ENCODE data around the gene FAM111B. TPM values are rescaled to one million over a fixed set of nuclear protein-coding genes. Genes with fewer than 3 reads are reported as not detected.
A peak's percentile ranks its signal among the peaks of the same experiment; 100 is the strongest.
"Not testable (repeated sequence)": the region's sequence is repeated elsewhere in the genome, so short reads cannot be mapped to it uniquely, and the experiment has no call there.

FAM111B gene
- total RNA-seq, 1 donor from 2014 or later: 1.2 TPM

DNA sequence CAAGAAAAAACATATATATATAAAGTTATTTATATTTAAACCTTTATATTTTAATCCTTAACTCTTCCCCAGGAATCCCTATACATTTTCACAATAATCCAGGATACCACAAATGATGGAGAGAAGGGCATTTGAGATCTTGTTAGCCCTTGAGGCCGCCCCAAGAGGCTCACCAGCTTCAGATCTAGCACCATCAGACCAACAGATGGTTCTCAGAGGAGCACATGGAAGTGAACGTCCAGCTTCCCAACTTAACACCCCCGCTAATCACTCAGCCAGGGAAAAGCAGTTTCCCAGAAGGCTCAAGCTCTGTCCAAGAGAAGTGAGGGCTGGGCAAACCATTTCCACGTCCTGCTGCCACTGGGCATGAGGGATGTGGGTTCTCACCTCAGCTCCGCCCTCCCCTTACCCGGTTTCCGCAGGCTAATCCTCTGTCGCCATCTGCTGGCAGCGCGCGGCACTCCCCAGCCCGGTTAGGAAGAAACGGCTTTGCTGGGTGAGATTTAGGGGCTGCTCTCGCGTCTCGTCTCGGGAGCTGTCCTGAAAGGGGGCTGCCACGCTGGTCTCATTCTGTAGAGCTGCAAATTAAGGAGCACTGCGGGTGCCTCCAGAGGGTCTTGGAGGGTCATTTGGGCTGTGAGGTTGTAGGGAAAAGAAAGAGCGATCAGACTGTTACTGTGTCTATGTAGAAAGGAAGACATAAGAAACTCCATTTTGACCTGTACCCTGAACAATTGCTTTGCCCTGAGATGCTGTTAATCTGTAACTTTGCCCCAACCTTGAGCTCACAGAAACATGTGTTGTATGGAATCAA lies 28.8 kb downstream of the FAM111B start:
- intact Hi-C loops (cut with DNase I): no loop called here
- H3K36me3 ChIP-seq: peaks cover 0 to 12% of the 10 kb centered on the region in 2 donors
- no peak overlapping the region for H3K4me3 ChIP-seq
- no peaks in the 10 kb centered on the region for H3K9me3 ChIP-seq
- TF ChIP-seq, protein P1, sequence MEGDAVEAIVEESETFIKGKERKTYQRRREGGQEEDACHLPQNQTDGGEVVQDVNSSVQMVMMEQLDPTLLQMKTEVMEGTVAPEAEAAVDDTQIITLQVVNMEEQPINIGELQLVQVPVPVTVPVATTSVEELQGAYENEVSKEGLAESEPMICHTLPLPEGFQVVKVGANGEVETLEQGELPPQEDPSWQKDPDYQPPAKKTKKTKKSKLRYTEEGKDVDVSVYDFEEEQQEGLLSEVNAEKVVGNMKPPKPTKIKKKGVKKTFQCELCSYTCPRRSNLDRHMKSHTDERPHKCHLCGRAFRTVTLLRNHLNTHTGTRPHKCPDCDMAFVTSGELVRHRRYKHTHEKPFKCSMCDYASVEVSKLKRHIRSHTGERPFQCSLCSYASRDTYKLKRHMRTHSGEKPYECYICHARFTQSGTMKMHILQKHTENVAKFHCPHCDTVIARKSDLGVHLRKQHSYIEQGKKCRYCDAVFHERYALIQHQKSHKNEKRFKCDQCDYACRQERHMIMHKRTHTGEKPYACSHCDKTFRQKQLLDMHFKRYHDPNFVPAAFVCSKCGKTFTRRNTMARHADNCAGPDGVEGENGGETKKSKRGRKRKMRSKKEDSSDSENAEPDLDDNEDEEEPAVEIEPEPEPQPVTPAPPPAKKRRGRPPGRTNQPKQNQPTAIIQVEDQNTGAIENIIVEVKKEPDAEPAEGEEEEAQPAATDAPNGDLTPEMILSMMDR (IDR thresholded peaks at IDR 0.05): peak; percentile 85 to 93 (median 91)
- TF ChIP-seq POLR2AphosphoS5 (IDR thresholded peaks at IDR 0.05; ENCODE audit: insufficient read depth in 1 of 2, low read depth in 1 of 2): no peak
- no peak for DNase-seq (ENCODE audit: extremely low spot score in 2 of 2)
- H3K27me3 ChIP-seq: no peaks in the 10 kb centered on the region
- no peaks in the 10 kb centered on the region for H3K4me1 ChIP-seq
- no peak overlapping the region for H3K27ac ChIP-seq

DNA sequence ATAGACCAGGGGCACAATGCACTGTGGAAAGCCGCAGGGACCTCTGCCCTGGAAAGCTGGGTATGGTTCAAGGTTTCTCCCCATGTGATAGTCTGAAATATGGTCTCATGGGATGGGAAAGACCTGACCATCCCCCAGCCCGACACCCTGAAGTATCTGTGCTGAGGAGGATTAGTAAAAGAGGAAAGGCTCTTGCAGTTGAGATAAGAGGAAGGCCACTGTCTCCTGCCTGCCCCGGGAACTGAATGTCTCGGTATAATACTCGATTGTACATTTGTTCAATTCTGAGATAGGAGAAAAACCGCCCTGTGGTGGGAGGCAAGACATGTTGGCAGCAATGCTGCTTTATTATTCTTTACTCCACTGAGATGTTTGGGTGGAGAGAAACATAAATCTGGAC lies 29.5 kb downstream of the FAM111B start:
- H3K9me3 ChIP-seq; H3K27me3 ChIP-seq; H3K27ac ChIP-seq; DNase-seq (ENCODE audit: extremely low spot score in 2 of 2); H3K4me3 ChIP-seq; intact Hi-C loops (cut with DNase I); H3K4me1 ChIP-seq: not testable (repeated sequence)
- H3K36me3 ChIP-seq: peaks cover 0 to 12% of the 10 kb centered on the region in 2 donors

DNA sequence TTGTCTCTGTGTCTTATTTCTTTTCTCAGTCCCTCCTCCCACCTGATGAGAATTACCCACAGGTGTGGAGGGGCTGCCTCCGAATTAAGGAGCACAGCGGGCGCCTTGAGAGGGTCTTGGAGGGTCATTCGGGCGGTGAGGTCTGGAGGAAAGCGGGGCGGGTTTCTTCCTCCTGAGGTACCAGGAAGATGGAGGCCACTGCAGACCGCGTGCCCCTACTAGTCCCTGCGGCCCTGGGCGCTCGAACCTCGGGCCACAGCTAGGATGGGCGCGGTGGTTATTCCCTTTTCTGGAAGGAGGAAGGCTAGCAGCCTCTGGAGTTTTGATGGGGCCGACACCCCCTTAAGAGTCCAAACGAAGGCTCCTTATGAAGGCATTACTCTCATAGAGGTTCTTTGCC lies 30.2 kb downstream of the FAM111B start:
- H3K27me3 ChIP-seq: no peaks in the 10 kb centered on the region
- H3K27ac ChIP-seq: no peak overlapping the region
- H3K4me3 ChIP-seq: no peak overlapping the region
- intact Hi-C loops (cut with DNase I): no loop called here
- no peak for DNase-seq (ENCODE audit: extremely low spot score in 2 of 2)
- peaks cover 0 to 7% of the 10 kb centered on the region in 2 donors for H3K36me3 ChIP-seq
- no peaks in the 10 kb centered on the region for H3K4me1 ChIP-seq
- no peaks in the 10 kb centered on the region for H3K9me3 ChIP-seq
- TF ChIP-seq POLR2AphosphoS5 (IDR thresholded peaks at IDR 0.05; ENCODE audit: insufficient read depth in 1 of 2, low read depth in 1 of 2) (no peak), POLR2A (IDR thresholded peaks at IDR 0.05) (no peak)
- TF ChIP-seq, protein P1 (IDR thresholded peaks at IDR 0.05): no peak

DNA sequence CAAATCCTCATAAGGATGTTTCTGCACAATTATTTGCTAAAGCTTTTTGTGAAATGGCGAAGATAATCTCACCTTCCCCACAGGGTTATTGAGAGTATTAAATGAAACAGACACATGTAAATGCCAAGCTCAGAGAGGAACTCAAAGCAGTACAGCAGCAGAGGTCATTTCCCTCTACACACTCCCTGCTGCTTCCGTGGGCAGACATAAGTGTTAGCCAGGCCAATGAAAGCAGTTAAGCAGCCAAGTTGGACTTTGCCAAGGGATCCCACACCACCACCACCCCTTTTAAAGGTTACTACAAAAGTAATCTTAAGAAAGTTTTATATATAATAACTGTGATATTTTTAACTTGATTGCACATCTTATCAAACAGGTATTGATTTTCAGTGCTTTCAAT lies 31.6 kb downstream of the FAM111B start:
- no peak for DNase-seq (ENCODE audit: extremely low spot score in 2 of 2)
- Histone ChIP-seq H3K27ac (no peak overlapping the region), H3K4me3 (no peak overlapping the region), H3K27me3 (no peaks in the 10 kb centered on the region), H3K9me3 (no peaks in the 10 kb centered on the region), H3K4me1 (peaks cover 3% of the 10 kb centered on the region), H3K36me3 (no peaks in the 10 kb centered on the region)
- TF ChIP-seq POLR2AphosphoS5 (IDR thresholded peaks at IDR 0.05; ENCODE audit: insufficient read depth in 1 of 2, low read depth in 1 of 2) (no peak), POLR2A (IDR thresholded peaks at IDR 0.05) (no peak)
- TF ChIP-seq, protein P1 (IDR thresholded peaks at IDR 0.05): no peak
- intact Hi-C loops (cut with DNase I): no loop called here

DNA sequence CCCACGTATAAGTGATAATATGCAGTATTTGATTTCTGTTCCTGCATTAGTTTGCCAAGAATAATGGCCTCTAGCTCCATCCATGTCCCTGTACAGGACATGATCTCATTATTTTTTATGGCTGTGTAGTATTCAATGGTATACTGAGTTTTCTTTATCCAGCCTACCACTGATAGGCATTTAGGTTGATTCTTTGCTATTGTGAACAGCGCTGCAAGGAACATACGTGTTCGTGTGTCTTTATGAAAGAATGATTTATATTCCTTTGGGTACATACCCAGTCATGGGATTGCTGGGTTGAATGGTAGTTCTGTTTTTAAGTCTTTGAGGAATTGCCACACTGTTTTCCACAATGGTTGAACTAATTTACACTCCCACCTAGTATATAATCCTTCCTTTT lies 34.2 kb downstream of the FAM111B start:
- Histone ChIP-seq H3K27ac (no peak overlapping the region), H3K27me3 (no peaks in the 10 kb centered on the region), H3K4me3 (no peak overlapping the region), H3K4me1 (peaks cover 16% of the 10 kb centered on the region), H3K9me3 (no peaks in the 10 kb centered on the region), H3K36me3 (no peaks in the 10 kb centered on the region)
- DNase-seq (ENCODE audit: extremely low spot score in 2 of 2): no peak
- TF ChIP-seq, protein P1 (IDR thresholded peaks at IDR 0.05): no peak
- TF ChIP-seq POLR2A (IDR thresholded peaks at IDR 0.05) (no peak), POLR2AphosphoS5 (IDR thresholded peaks at IDR 0.05; ENCODE audit: insufficient read depth in 1 of 2, low read depth in 1 of 2) (no peak)
- intact Hi-C loops (cut with DNase I): loop anchor here (5.0 kb wide), 1 partner anchor 564 kb away; the partner anchor contains the start of genes LPXN and ZFP91
